Neural cell (in vitro differentiated cells): ENCODE results near the gene IL12RB2. TPM values are rescaled to one million over a fixed set of nuclear protein-coding genes. Genes with fewer than 3 reads are reported as not detected.
"Not testable (repeated sequence)": the region's sequence is repeated elsewhere in the genome, so short reads cannot be mapped to it uniquely, and the experiment has no call there.

Experiments
- H2AFZ ChIP-seq: fragments of 200-600, 300-800 bp; sonication (generic), shearing (Covaris generic); 2 replicates; pipeline ENCODE4 v1.6.0; 2014; ENCODE audit warnings: low read depth, mild to moderate bottlenecking, antibody characterized with exemption, low read length, moderate library complexity
- H3F3A ChIP-seq: fragments of 200-600 bp; shearing (Covaris generic); 2 replicates; pipeline ENCODE4 v1.6.1; 2016; ENCODE audit warnings: mild to moderate bottlenecking, moderate library complexity, mixed read lengths, antibody characterized with exemption, low read length; ENCODE audit not compliant: insufficient read depth, poor library complexity, severe bottlenecking
- H3K27ac ChIP-seq: fragments of 200-600, 300-800 bp; sonication (generic), shearing (Covaris generic); 2 replicates; pipeline ENCODE4 v1.5.1; 2014; ENCODE audit warnings: mild to moderate bottlenecking, low read length, moderate library complexity
- H3K27me3 ChIP-seq: fragments of 300-800, 200-600 bp; sonication (generic), shearing (Covaris generic); 2 replicates; pipeline ENCODE4 v1.6.0; 2014; ENCODE audit warnings: mild to moderate bottlenecking, low read depth, low read length, moderate library complexity; ENCODE audit not compliant: insufficient read depth
- H3K36me3 ChIP-seq: fragments of 300-800, 200-600 bp; sonication (generic), shearing (Covaris generic); 2 replicates; pipeline ENCODE4 v1.5.1; 2014; ENCODE audit warnings: mild to moderate bottlenecking, antibody characterized with exemption, low read length, moderate library complexity; ENCODE audit not compliant: insufficient read depth
- H3K4me2 ChIP-seq: fragments of 300-800, 200-600 bp; sonication (generic), shearing (Covaris generic); 2 replicates; pipeline ENCODE4 v1.6.0; 2014; ENCODE audit warnings: mild to moderate bottlenecking, low read length
- H3K4me3 ChIP-seq: fragments of 300-800, 200-600 bp; sonication (generic), shearing (Covaris generic); 2 replicates; pipeline ENCODE4 v1.5.1; 2014; ENCODE audit warnings: mild to moderate bottlenecking, low read length, moderate library complexity
- H3K79me2 ChIP-seq: fragments of 200-600 bp; shearing (Covaris generic); replicated peaks from 2 replicates; pipeline ENCODE4 v1.6.0; 2014; ENCODE audit warnings: mild to moderate bottlenecking, low read length, moderate library complexity; ENCODE audit not compliant: insufficient read depth
- H3K9ac ChIP-seq: fragments of 300-800, 200-600 bp; sonication (generic), shearing (Covaris generic); 2 replicates; pipeline ENCODE4 v1.6.1; 2016; ENCODE audit warnings: mild to moderate bottlenecking, low read length, mixed read lengths
- H3K9me2 ChIP-seq: fragments of 200-600 bp; shearing (Covaris generic); 2 replicates; pipeline ENCODE4 v1.6.1; 2016; ENCODE audit warnings: mild to moderate bottlenecking, low read length, mixed read lengths; ENCODE audit not compliant: insufficient read depth
- H3K9me3 ChIP-seq: fragments of 200-600, 300-800 bp; sonication (generic), shearing (Covaris generic); 2 replicates; pipeline ENCODE4 v1.6.1; 2016; ENCODE audit warnings: mild to moderate bottlenecking, mixed run types, low read length, moderate library complexity, mixed read lengths
- H4K20me1 ChIP-seq: fragments of 200-600 bp; shearing (Covaris generic); 2 replicates; pipeline ENCODE4 v1.6.1; 2016; ENCODE audit warnings: mild to moderate bottlenecking, mixed run types; ENCODE audit not compliant: insufficient read depth
- CTCF ChIP-seq: fragments of 450-650 bp; IDR thresholded peaks from 2 replicates; pipeline ENCODE4 v1.5.1; 2014; ENCODE audit warnings: antibody characterized with exemption, mild to moderate bottlenecking, moderate library complexity; ENCODE audit not compliant: poor library complexity, severe bottlenecking
- EP300 ChIP-seq: fragments of 450-650 bp; conservative IDR thresholded peaks from 2 replicates; pipeline ENCODE4 v1.6.1; 2014; ENCODE audit warnings: antibody characterized with exemption, mild to moderate bottlenecking, moderate library complexity; ENCODE audit not compliant: poor library complexity, severe bottlenecking
- EZH2 ChIP-seq: fragments of 200-600, 300-800 bp; shearing (Covaris generic), sonication (generic); IDR thresholded peaks from 2 replicates; pipeline ENCODE4 v1.6.1; 2014; ENCODE audit warnings: antibody characterized with exemption, low read length, borderline replicate concordance, mild to moderate bottlenecking; ENCODE audit not compliant: insufficient read depth, poor library complexity, severe bottlenecking
- MXI1 ChIP-seq: fragments of 450-650 bp; conservative IDR thresholded peaks from 2 replicates; pipeline ENCODE4 v1.6.1; 2014; ENCODE audit warnings: antibody characterized with exemption, mild to moderate bottlenecking; ENCODE audit not compliant: poor library complexity, severe bottlenecking
- POLR2AphosphoS5 ChIP-seq: IDR thresholded peaks from 2 replicates; pipeline ENCODE4 v1.6.1; 2012
- RAD21 ChIP-seq: fragments of 450-650 bp; conservative IDR thresholded peaks from 2 replicates; pipeline ENCODE4 v1.6.1; 2014; ENCODE audit warnings: antibody characterized with exemption, mild to moderate bottlenecking, moderate library complexity
- REST ChIP-seq: IDR thresholded peaks from 2 replicates; pipeline ENCODE4 v1.6.1; 2012; ENCODE audit warnings: borderline replicate concordance
- SMC3 ChIP-seq: fragments of 450-650 bp; conservative IDR thresholded peaks from 2 replicates; pipeline ENCODE4 v1.6.1; 2014; ENCODE audit warnings: antibody characterized with exemption, mild to moderate bottlenecking, moderate library complexity; ENCODE audit not compliant: poor library complexity
- TAF1 ChIP-seq: IDR thresholded peaks from 2 replicates; pipeline ENCODE4 v1.6.1; 2012; ENCODE audit warnings: low read depth
- polyA plus RNA-seq: library from polyadenylated mRNA; depleted of rRNA; stranded (reverse); fragments of >200 nt; gene quantifications from 2 replicates; pipeline ENCODE4 v1.2.3, GENCODE V29; 2014

The IL12RB2 gene
- polyA plus RNA-seq, 1 donor from 2014 or later, result not detected

GRCh38 chr1:67441183-67441582 lies 133.5 kb downstream of the IL12RB2 start:
- no peaks in the 10 kb centered on the region for H4K20me1 ChIP-seq
- no peak overlapping the region for H3K4me3 ChIP-seq
- no peaks in the 10 kb centered on the region for H3F3A ChIP-seq
- H3K36me3 ChIP-seq, result no peaks in the 10 kb centered on the region
- H2AFZ ChIP-seq, result no peak overlapping the region
- TF ChIP-seq EZH2 (no peak), MXI1 (no peak), CTCF (no peak), POLR2AphosphoS5 (no peak), SMC3 (no peak)
- H3K79me2 ChIP-seq, result no peaks in the 10 kb centered on the region
- H3K27me3 ChIP-seq, result no peaks in the 10 kb centered on the region
- no peak overlapping the region for H3K4me2 ChIP-seq
- H3K9ac ChIP-seq, result no peak overlapping the region
- H3K9me3 ChIP-seq, result no peaks in the 10 kb centered on the region
- no peaks in the 10 kb centered on the region for H3K9me2 ChIP-seq
- no peak overlapping the region for H3K27ac ChIP-seq

- Histone ChIP-seq H3K4me3 (no peak overlapping the region), H3K9me3 (no peaks in the 10 kb centered on the region), H3F3A (no peaks in the 10 kb centered on the region), H3K9me2 (no peaks in the 10 kb centered on the region), H2AFZ (no peak overlapping the region), H3K27me3 (no peaks in the 10 kb centered on the region), H3K79me2 (no peaks in the 10 kb centered on the region), H4K20me1 (no peaks in the 10 kb centered on the region), H3K27ac (no peak overlapping the region), H3K36me3 (no peaks in the 10 kb centered on the region), H3K4me2 (no peak overlapping the region), H3K9ac (no peak overlapping the region)
- TF ChIP-seq TAF1 (no peak), SMC3 (no peak), RAD21 (no peak), EP300 (no peak), REST (no peak), EZH2 (no peak), POLR2AphosphoS5 (no peak), MXI1 (no peak), CTCF (no peak)
Observed at GRCh38 chr1:67441739-67442281, 134.1 kb downstream of the IL12RB2 start.

GRCh38 chr1:67446014-67446413 lies 138.3 kb downstream of the IL12RB2 start:
- not testable (repeated sequence) for H3K27me3 ChIP-seq, H3K4me2 ChIP-seq, H3K9me2 ChIP-seq, H3K79me2 ChIP-seq, H3K4me3 ChIP-seq, H2AFZ ChIP-seq, H4K20me1 ChIP-seq, H3K9me3 ChIP-seq, H3F3A ChIP-seq, H3K27ac ChIP-seq, H3K9ac ChIP-seq, H3K36me3 ChIP-seq
